Liver (tissue), 9 donors: ENCODE data around the gene C6orf89. TPM values are rescaled to one million over a fixed set of nuclear protein-coding genes. Genes with fewer than 3 reads are reported as not detected.

ENCODE experiments used
- DNase-seq: peaks from one replicate; pipeline ENCODE4 v3.0.0-alpha.2; 2017; ENCODE audit warnings: low spot score
- H3K27ac ChIP-seq, 2 donors: one replicate each; pipeline ENCODE4 v1.7.0; 2013; ENCODE audit warnings: inconsistent platforms in 2 of 2, low read length in 2 of 2, control low read depth in 1 of 2, low read depth in 1 of 2, mild to moderate bottlenecking in 1 of 2
- H3K27me3 ChIP-seq, 4 donors: one replicate each; pipeline versions ENCODE4 v1.6.1 to v1.7.0; 2013; ENCODE audit warnings: low read length in 3 of 4, inconsistent platforms in 1 of 4, mild to moderate bottlenecking in 1 of 4, moderate library complexity in 1 of 4; ENCODE audit not compliant: control insufficient read depth in 4 of 4, insufficient read depth in 4 of 4
- H3K36me3 ChIP-seq, 4 donors: one replicate each; pipeline versions ENCODE4 v1.6.1 to v1.7.0; 2013; ENCODE audit warnings: low read length in 3 of 4, mild to moderate bottlenecking in 3 of 4, low read depth in 1 of 4, moderate library complexity in 1 of 4; ENCODE audit not compliant: control insufficient read depth in 4 of 4, insufficient read depth in 3 of 4
- H3K4me1 ChIP-seq, 4 donors: one replicate each; pipeline versions ENCODE4 v1.6.1 to v1.7.0; 2013; ENCODE audit warnings: low read length in 3 of 4, mild to moderate bottlenecking in 3 of 4, moderate library complexity in 1 of 4; ENCODE audit not compliant: control insufficient read depth in 4 of 4, insufficient read depth in 4 of 4
- H3K4me3 ChIP-seq, 3 donors: one replicate each; pipeline versions ENCODE4 v1.6.1 to v1.7.0; 2013; ENCODE audit warnings: low read length in 3 of 3, control low read depth in 1 of 3, low read depth in 1 of 3, mild to moderate bottlenecking in 1 of 3
- H3K9ac ChIP-seq, 2 donors: one replicate each; pipeline ENCODE4 v1.7.0; 2013; ENCODE audit warnings: low read length in 2 of 2, mild to moderate bottlenecking in 2 of 2, moderate library complexity in 2 of 2, control low read depth in 1 of 2, low read depth in 1 of 2
- H3K9me3 ChIP-seq, 4 donors: one replicate each; pipeline versions ENCODE4 v1.6.1 to v1.7.0; 2013; ENCODE audit warnings: low read length in 3 of 4; ENCODE audit not compliant: control insufficient read depth in 4 of 4
- EGR1 ChIP-seq, 2 donors: IDR thresholded peaks; 2 replicates each; pipeline ENCODE4 v1.6.1; 2016 to 2018; ENCODE audit warnings: antibody characterized with exemption in 2 of 2, low read depth in 2 of 2
- FOXA1 ChIP-seq: IDR thresholded peaks from 2 replicates; pipeline ENCODE4 v1.6.1; 2016; ENCODE audit warnings: antibody characterized with exemption
- FOXA2 ChIP-seq: IDR thresholded peaks from 2 replicates; pipeline ENCODE4 v1.6.1; 2016; ENCODE audit warnings: antibody characterized with exemption
- GABPA ChIP-seq, 2 donors: IDR thresholded peaks in 1 of 2; conservative IDR thresholded peaks in 1 of 2; 2 replicates each; pipeline ENCODE4 v1.6.1; 2016; ENCODE audit warnings: antibody characterized with exemption in 2 of 2, mild to moderate bottlenecking in 1 of 2, moderate library complexity in 1 of 2
- HNF4A ChIP-seq, 2 donors: conservative IDR thresholded peaks; 2 replicates each; pipeline ENCODE4 v1.6.1; 2016; ENCODE audit warnings: antibody characterized with exemption in 2 of 2, mild to moderate bottlenecking in 2 of 2
- HNF4G ChIP-seq: IDR thresholded peaks from 2 replicates; pipeline ENCODE4 v1.6.1; 2016; ENCODE audit warnings: antibody characterized with exemption
- JUND ChIP-seq, 2 donors: IDR thresholded peaks; 2 replicates each; pipeline ENCODE4 v1.6.1; 2016; ENCODE audit warnings: antibody characterized with exemption in 2 of 2
- MAX ChIP-seq: IDR thresholded peaks from 2 replicates; pipeline ENCODE4 v1.6.1; 2016; ENCODE audit warnings: antibody characterized with exemption
- NR2F2 ChIP-seq: IDR thresholded peaks from 2 replicates; pipeline ENCODE4 v1.6.1; 2016; ENCODE audit warnings: antibody characterized with exemption
- RAD21 ChIP-seq, 2 donors: IDR thresholded peaks; 2 replicates each; pipeline ENCODE4 v1.6.1; 2016; ENCODE audit warnings: antibody characterized with exemption in 2 of 2, mild to moderate bottlenecking in 2 of 2
- REST ChIP-seq: IDR thresholded peaks from 2 replicates; pipeline ENCODE4 v1.6.1; 2016; ENCODE audit warnings: antibody characterized with exemption, mild to moderate bottlenecking
- RXRA ChIP-seq, 2 donors: IDR thresholded peaks; 2 replicates each; pipeline ENCODE4 v1.6.1; 2017 to 2018; ENCODE audit warnings: antibody characterized with exemption in 2 of 2, mild to moderate bottlenecking in 1 of 2
- SP1 ChIP-seq: IDR thresholded peaks from 2 replicates; pipeline ENCODE4 v1.6.1; 2018; ENCODE audit warnings: antibody characterized with exemption, mild to moderate bottlenecking
- TAF1 ChIP-seq: conservative IDR thresholded peaks from 2 replicates; pipeline ENCODE4 v1.6.1; 2016; ENCODE audit warnings: antibody characterized with exemption, mild to moderate bottlenecking
- YY1 ChIP-seq: IDR thresholded peaks from 2 replicates; pipeline ENCODE4 v1.6.1; 2016; ENCODE audit warnings: antibody characterized with exemption, mild to moderate bottlenecking
- WGBS: extraction: QIAGEN DNeasy Blood & Tissue Kit; methylation state at CpG from one replicate; pipeline ENCODE4 v1.1.7; 2013; 5-methylcytosine and 5-hydroxymethylcytosine counted together
- polyA plus RNA-seq, 2 donors: library from polyadenylated mRNA; stranded (reverse) in 1 of 2; unstranded in 1 of 2; fragments of 200-250 nt in 1 of 2; fragments of >200 nt in 1 of 2; fragmentation: Nextera tagmentation in 1 of 2; extraction: Ambion mirVana in 1 of 2; gene quantifications; one replicate each; pipeline versions ENCODE4 v1.2.1 to v1.2.3, GENCODE V29; 2013 to 2015
- total RNA-seq, 2 donors: library from RNA; depleted of rRNA; stranded (reverse); fragments of >200 nt; gene quantifications; one replicate each; pipeline ENCODE4 v1.2.3, GENCODE V29; 2014
- TF ChIP-seq, protein P1 (sequence below): IDR thresholded peaks from 2 replicates; pipeline ENCODE4 v1.6.1; 2016; ENCODE audit warnings: antibody characterized with exemption
- TF ChIP-seq, protein P2 (sequence below): fragments of 150-350 bp; IDR thresholded peaks from 2 replicates; pipeline ENCODE4 v1.5.1; 2017; ENCODE audit warnings: improper control_type of control experiment, low read depth, low read length; ENCODE audit not compliant: missing input control
- TF ChIP-seq, protein P3 (sequence below): IDR thresholded peaks from 2 replicates; pipeline ENCODE4 v1.6.1; 2016; ENCODE audit warnings: antibody characterized with exemption
- donor health status: healthy.
- donor health status: healthy.
- donor health status: healthy.
- donor health status: healthy.
- donor health status: healthy.

The C6orf89 gene
- total and polyA plus RNA-seq, 4 donors = 14.0 to 27.2 (median 21.0) TPM

DNA sequence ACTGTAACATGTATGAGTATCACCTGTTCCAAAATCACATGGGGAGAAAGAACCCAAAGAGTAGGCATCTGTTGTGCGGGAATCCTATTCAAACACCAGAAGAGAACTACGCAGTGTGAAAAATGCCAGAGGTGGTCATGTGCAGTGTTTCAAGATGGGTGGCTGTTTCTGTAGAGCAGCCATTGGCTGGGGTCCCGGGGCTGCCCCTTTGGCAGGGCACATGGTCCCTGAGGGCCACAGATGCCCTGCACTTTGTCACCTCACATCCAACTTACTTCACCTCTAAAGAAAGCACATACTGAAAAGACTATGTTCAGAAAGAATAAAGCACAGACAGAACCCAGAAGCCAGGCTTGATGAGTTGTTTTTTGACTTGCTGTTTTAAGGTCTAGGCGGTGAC, 87.9 kb downstream of the C6orf89 start:
- no peak for TF ChIP-seq GABPA (IDR thresholded peaks at IDR 0.05 in 1 of 2, conservative IDR thresholded peaks at IDR 0.05 in 1 of 2)
- no peak for TF ChIP-seq FOXA1
- TF ChIP-seq YY1 = no peak
- no peak for TF ChIP-seq TAF1
- no peak for TF ChIP-seq JUND (IDR thresholded peaks at IDR 0.05)
- TF ChIP-seq, protein P1, sequence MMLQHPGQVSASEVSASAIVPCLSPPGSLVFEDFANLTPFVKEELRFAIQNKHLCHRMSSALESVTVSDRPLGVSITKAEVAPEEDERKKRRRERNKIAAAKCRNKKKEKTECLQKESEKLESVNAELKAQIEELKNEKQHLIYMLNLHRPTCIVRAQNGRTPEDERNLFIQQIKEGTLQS = no peak
- TF ChIP-seq RAD21 (IDR thresholded peaks at IDR 0.05) = no peak
- no peak for TF ChIP-seq REST
- TF ChIP-seq MAX = no peak
- TF ChIP-seq, protein P2, sequence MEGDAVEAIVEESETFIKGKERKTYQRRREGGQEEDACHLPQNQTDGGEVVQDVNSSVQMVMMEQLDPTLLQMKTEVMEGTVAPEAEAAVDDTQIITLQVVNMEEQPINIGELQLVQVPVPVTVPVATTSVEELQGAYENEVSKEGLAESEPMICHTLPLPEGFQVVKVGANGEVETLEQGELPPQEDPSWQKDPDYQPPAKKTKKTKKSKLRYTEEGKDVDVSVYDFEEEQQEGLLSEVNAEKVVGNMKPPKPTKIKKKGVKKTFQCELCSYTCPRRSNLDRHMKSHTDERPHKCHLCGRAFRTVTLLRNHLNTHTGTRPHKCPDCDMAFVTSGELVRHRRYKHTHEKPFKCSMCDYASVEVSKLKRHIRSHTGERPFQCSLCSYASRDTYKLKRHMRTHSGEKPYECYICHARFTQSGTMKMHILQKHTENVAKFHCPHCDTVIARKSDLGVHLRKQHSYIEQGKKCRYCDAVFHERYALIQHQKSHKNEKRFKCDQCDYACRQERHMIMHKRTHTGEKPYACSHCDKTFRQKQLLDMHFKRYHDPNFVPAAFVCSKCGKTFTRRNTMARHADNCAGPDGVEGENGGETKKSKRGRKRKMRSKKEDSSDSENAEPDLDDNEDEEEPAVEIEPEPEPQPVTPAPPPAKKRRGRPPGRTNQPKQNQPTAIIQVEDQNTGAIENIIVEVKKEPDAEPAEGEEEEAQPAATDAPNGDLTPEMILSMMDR = no peak
- TF ChIP-seq SP1 = no peak
- TF ChIP-seq HNF4A (conservative IDR thresholded peaks at IDR 0.05) = no peak
- no peak for TF ChIP-seq FOXA2
- TF ChIP-seq, protein P3, sequence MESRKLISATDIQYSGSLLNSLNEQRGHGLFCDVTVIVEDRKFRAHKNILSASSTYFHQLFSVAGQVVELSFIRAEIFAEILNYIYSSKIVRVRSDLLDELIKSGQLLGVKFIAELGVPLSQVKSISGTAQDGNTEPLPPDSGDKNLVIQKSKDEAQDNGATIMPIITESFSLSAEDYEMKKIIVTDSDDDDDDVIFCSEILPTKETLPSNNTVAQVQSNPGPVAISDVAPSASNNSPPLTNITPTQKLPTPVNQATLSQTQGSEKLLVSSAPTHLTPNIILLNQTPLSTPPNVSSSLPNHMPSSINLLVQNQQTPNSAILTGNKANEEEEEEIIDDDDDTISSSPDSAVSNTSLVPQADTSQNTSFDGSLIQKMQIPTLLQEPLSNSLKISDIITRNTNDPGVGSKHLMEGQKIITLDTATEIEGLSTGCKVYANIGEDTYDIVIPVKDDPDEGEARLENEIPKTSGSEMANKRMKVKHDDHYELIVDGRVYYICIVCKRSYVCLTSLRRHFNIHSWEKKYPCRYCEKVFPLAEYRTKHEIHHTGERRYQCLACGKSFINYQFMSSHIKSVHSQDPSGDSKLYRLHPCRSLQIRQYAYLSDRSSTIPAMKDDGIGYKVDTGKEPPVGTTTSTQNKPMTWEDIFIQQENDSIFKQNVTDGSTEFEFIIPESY = no peak
- no peak for TF ChIP-seq NR2F2
- TF ChIP-seq RXRA (IDR thresholded peaks at IDR 0.05) = no peak
- TF ChIP-seq EGR1 (IDR thresholded peaks at IDR 0.05; ENCODE audit: low read depth in 2 of 2) = no peak
- no peak for TF ChIP-seq HNF4G
- peaks cover 45 to 97% (median 83%) of the 10 kb centered on the region in 4 donors for H3K36me3 ChIP-seq
- no peaks in the 10 kb centered on the region for H3K9me3 ChIP-seq
- no peak for DNase-seq
- WGBS = 84% methylated on average over 4 of the region's 4 CpGs
- H3K27ac ChIP-seq = no peak overlapping the region
- H3K4me3 ChIP-seq = no peak overlapping the region
- H3K27me3 ChIP-seq = no peaks in the 10 kb centered on the region
- H3K4me1 ChIP-seq = no peaks in the 10 kb centered on the region
- H3K9ac ChIP-seq = no peak overlapping the region
